ENCODE measurements around the gene TEX52. TPM values are rescaled to one million over a fixed set of nuclear protein-coding genes. Genes with fewer than 3 reads are reported as not detected.
"Not testable (repeated sequence)": the region's sequence is repeated elsewhere in the genome, so short reads cannot be mapped to it uniquely, and the experiment has no call there.

The TEX52 gene
- total RNA-seq, 2 donors from 2014 or later, result 0.22 to 0.29 TPM

DNA sequence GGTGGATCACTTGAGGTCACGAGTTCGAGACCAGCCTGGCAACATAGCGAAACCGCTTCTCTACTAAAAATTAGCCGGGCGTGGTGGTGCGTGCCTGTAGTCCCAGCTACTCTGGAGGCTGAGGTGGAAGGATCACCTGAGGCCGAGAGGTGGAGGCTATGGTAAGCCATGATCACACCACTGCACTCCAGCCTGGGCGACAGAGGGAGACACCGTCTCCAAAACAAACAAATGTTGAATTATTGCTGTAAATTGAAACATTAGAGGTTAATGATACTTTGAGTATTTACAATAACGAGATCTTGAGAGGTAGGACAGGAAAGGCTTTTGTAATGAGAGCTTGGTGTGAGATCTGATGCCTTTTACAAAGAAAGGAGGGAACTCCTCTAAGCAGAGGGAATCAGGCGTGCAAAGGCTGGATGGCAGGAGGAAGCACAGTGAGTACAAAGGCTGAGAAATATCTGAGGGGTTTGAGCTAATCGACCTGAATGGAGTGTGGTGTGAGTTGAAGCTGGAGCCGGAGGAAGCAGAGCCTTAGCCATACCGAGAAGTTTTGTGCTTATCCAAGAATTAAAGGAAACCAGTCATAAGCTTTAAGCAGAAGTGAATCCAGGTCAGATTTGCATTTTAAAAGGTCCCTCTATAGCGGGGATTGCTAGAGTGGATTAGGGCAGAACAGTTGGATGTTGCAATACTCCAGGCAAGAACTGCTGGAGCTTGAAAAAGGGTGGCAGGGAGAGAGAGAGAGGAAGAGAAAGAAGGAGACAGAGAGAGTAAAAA lies 21.3 kb upstream of the TEX52 start:
- Mint-ChIP-seq H3K27ac (peak overlapping the region; percentile 98), H3K36me3 (ENCODE audit: low read depth) (peaks cover 37% of the 10 kb centered on the region), H3K9me3 (no peaks in the 10 kb centered on the region), H3K27me3 (ENCODE audit: insufficient read depth) (no peaks in the 10 kb centered on the region), H3K4me1 (peaks cover 25% of the 10 kb centered on the region), H3K4me3 (peak overlapping the region; percentile 94)
- Histone ChIP-seq H3K9ac (ENCODE audit: extremely low read depth, low read length, poor library complexity, severe bottlenecking) (peak overlapping the region; percentile 90), H3K9me3 (ENCODE audit: control insufficient read depth, low read length) (no peaks in the 10 kb centered on the region), H3K27me3 (ENCODE audit: control insufficient read depth, insufficient read depth, low read length, poor library complexity, severe bottlenecking) (no peaks in the 10 kb centered on the region), H3K27ac (ENCODE audit: low read depth, low read length) (peak overlapping the region; percentile 81), H3K4me1 (ENCODE audit: control insufficient read depth, insufficient read depth, low read length) (no peaks in the 10 kb centered on the region), H3K36me3 (ENCODE audit: control insufficient read depth, insufficient read depth, low read length) (peaks cover 22% of the 10 kb centered on the region), H3K4me3 (ENCODE audit: low read length) (peak overlapping the region; percentile 91)
- DNase-seq, result peak; percentile 62
- TF ChIP-seq, protein P1, sequence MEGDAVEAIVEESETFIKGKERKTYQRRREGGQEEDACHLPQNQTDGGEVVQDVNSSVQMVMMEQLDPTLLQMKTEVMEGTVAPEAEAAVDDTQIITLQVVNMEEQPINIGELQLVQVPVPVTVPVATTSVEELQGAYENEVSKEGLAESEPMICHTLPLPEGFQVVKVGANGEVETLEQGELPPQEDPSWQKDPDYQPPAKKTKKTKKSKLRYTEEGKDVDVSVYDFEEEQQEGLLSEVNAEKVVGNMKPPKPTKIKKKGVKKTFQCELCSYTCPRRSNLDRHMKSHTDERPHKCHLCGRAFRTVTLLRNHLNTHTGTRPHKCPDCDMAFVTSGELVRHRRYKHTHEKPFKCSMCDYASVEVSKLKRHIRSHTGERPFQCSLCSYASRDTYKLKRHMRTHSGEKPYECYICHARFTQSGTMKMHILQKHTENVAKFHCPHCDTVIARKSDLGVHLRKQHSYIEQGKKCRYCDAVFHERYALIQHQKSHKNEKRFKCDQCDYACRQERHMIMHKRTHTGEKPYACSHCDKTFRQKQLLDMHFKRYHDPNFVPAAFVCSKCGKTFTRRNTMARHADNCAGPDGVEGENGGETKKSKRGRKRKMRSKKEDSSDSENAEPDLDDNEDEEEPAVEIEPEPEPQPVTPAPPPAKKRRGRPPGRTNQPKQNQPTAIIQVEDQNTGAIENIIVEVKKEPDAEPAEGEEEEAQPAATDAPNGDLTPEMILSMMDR (conservative IDR thresholded peaks at IDR 0.05), result no peak
- WGBS, 2 experiments (ENCODE audit: insufficient coverage in 1 of 2, insufficient read length in 1 of 2), result 34 to 43% methylated on average over 15 to 16 of the region's 16 CpGs

DNA sequence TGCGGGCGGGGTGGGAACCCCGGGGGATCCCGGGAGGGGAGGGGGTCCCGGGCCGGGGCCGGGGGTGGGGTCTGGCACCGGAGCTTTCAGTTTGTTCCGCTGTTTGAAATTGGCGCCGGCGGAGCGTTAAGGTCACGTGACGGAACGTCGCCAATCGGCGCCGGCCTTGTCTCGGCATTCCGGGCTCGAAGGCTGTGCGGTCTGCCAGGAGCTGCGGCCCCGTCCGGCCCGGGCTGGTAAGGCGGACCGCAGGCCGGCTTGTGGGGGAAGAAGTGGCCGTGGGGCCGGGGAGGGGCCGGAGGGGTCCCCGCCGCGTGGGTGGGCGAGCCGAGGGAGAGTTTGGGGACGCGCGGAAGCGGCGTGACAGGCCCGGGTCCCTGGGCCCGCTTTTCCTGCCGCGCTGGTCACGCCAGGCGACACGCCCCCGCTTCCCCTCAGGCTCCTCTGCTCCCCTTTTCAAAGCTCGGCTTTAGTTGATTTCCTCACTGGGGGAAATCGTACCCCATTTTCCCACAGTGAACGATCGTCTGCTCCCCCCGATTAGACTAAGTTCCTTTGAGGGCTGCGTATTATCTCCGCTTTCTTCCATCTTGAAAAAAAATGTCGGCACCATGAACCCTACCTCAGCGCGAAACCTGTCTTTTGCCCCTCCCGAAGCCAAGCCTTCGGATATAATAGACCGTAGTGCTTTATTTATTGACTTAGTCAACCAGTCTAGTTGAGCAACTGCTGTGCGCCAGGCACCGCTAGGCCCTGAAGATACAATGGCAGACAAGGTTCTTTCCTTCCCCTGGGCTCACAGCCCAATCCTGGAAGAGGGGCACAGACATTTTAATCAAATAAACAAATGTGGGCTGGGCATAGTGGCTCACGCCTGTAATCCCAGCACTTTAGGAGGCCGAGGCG lies 20.5 kb upstream of the TEX52 start, which contains the start of the genes FOXM1 and RHNO1:
FOXM1 (minus strand) TSS at position 128 of the 906 bp plus-strand sequence. CDS start 2,696 bp downstream, outside the sequence.
RHNO1 (plus strand) TSS at position 177 of the 906 bp plus-strand sequence. CDS start 8,144 bp downstream, outside the sequence.
- peaks cover 27% of the 10 kb centered on the region for H3K36me3 ChIP-seq (ENCODE audit: control insufficient read depth, insufficient read depth, low read length)
- peak within 1 kb of the TSS; percentile 81 for H3K27ac ChIP-seq (ENCODE audit: low read depth, low read length)
- Mint-ChIP-seq H3K27ac (peak within 1 kb of the TSS; percentile 98), H3K27me3 (ENCODE audit: insufficient read depth) (no peaks in the 10 kb centered on the region), H3K4me1 (peaks cover 25% of the 10 kb centered on the region), H3K9me3 (no peaks in the 10 kb centered on the region), H3K36me3 (ENCODE audit: low read depth) (peaks cover 37% of the 10 kb centered on the region), H3K4me3 (peak within 1 kb of the TSS; percentile 94)
- H3K9me3 ChIP-seq (ENCODE audit: control insufficient read depth, low read length), result no peaks in the 10 kb centered on the region
- WGBS, 2 experiments (ENCODE audit: insufficient coverage in 1 of 2, insufficient read length in 1 of 2), result 1 to 3% methylated on average over 25 to 70 of the region's 70 CpGs
- H3K27me3 ChIP-seq (ENCODE audit: control insufficient read depth, insufficient read depth, low read length, poor library complexity, severe bottlenecking), result no peaks in the 10 kb centered on the region
- TF ChIP-seq, protein P1 (conservative IDR thresholded peaks at IDR 0.05), result peak; percentile 50
- peak within 1 kb of the TSS; percentile 90 for H3K9ac ChIP-seq (ENCODE audit: extremely low read depth, low read length, poor library complexity, severe bottlenecking)
- no peaks in the 10 kb centered on the region for H3K4me1 ChIP-seq (ENCODE audit: control insufficient read depth, insufficient read depth, low read length)
- peak within 1 kb of the TSS; percentile 91 for H3K4me3 ChIP-seq (ENCODE audit: low read length)
- DNase-seq, result peak; percentile 99

DNA sequence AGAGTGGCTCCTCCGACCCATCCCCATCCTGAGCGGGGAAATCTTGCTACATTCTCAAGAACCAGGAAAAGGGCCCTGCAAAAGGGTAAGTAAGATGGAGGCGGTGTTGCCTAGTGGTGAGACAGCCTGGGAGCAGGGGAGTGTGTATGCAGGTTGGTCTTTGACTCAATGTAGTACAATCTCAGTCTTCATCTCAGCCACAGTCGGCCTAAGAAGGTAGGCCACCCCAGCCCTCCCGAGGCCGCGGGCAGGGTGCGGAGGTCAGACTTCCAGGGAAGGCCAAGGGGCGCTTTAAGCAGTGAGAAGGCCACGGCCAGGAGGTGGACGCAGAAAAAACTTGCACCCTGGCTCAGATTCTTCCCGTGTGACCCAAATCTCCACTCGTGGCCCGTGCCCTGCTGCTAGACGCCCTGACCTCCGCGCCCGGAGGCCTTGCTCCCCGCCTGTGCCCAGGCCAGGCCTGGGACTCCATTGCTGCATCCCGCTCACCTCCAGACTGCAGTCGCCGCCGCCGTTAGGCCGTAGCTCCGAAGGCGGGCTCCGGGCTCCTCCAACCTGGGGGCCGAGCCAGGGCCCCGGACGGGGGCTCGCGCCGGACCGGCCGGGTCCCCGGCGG lies 19.7 kb upstream of the TEX52 start:
- H3K27me3 Mint-ChIP-seq (ENCODE audit: insufficient read depth), result no peaks in the 10 kb centered on the region

DNA sequence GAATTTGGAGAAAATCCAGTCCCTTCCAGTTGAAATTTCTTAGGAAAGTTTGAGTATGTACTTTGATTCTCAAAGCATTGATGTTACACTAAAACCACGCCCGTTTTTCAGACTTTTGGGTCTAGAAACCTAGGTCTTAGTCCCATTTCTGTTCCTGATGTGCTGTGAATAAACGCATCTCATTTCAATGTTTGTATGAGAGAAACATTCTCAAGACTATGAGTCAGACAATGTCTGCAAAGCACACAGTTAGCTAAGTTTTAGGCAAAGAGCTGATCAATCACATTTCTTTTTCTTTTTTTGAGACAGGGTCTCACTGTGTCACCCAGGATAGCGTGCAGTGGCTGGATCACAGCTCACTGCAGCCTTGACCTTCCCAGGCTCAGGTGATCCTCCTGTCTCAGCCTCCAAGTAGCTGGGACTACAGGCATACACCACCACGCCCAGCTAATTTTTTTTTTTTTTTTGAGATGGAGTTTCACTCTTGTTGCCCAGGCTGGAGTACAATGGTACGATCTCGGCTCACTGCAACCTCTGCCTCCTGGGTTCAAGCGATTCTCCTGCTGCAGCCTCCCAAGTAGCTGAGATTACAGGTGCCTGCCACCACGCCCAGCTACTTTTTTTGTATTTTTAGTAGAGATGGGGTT lies 12.3 kb upstream of the TEX52 start:
- H3K9ac ChIP-seq (ENCODE audit: extremely low read depth, low read length, poor library complexity, severe bottlenecking); H3K4me1 Mint-ChIP-seq; H3K27ac Mint-ChIP-seq; H3K4me1 ChIP-seq (ENCODE audit: control insufficient read depth, insufficient read depth, low read length); DNase-seq; H3K4me3 ChIP-seq (ENCODE audit: low read length); H3K27me3 Mint-ChIP-seq (ENCODE audit: insufficient read depth); H3K4me3 Mint-ChIP-seq; H3K27ac ChIP-seq (ENCODE audit: low read depth, low read length); H3K9me3 Mint-ChIP-seq; H3K9me3 ChIP-seq (ENCODE audit: control insufficient read depth, low read length); H3K27me3 ChIP-seq (ENCODE audit: control insufficient read depth, insufficient read depth, low read length, poor library complexity, severe bottlenecking): not testable (repeated sequence)
- H3K36me3 Mint-ChIP-seq (ENCODE audit: low read depth), result peaks cover 79% of the 10 kb centered on the region
- 88 to 89% methylated on average over 6 to 9 of the region's 9 CpGs for WGBS, 2 experiments (ENCODE audit: insufficient coverage in 1 of 2, insufficient read length in 1 of 2)
- H3K36me3 ChIP-seq (ENCODE audit: control insufficient read depth, insufficient read depth, low read length), result peaks cover 82% of the 10 kb centered on the region

More for the DNA sequence above, 19.7 kb upstream of the TEX52 start:
- Mint-ChIP-seq H3K4me1 (peaks cover 25% of the 10 kb centered on the region), H3K4me3 (peak overlapping the region; percentile 94), H3K36me3 (ENCODE audit: low read depth) (peaks cover 40% of the 10 kb centered on the region), H3K9me3 (no peaks in the 10 kb centered on the region), H3K27ac (peak overlapping the region; percentile 87)
- Histone ChIP-seq H3K27me3 (ENCODE audit: control insufficient read depth, insufficient read depth, low read length, poor library complexity, severe bottlenecking) (no peaks in the 10 kb centered on the region), H3K9me3 (ENCODE audit: control insufficient read depth, low read length) (no peaks in the 10 kb centered on the region), H3K36me3 (ENCODE audit: control insufficient read depth, insufficient read depth, low read length) (peaks cover 35% of the 10 kb centered on the region), H3K27ac (ENCODE audit: low read depth, low read length) (no peak overlapping the region), H3K4me3 (ENCODE audit: low read length) (peak overlapping the region; percentile 91), H3K9ac (ENCODE audit: extremely low read depth, low read length, poor library complexity, severe bottlenecking) (peak overlapping the region; percentile 90), H3K4me1 (ENCODE audit: control insufficient read depth, insufficient read depth, low read length) (no peaks in the 10 kb centered on the region)
- TF ChIP-seq, protein P1 (conservative IDR thresholded peaks at IDR 0.05), result no peak
- DNase-seq, result no peak
- WGBS, 2 experiments (ENCODE audit: insufficient coverage in 1 of 2, insufficient read length in 1 of 2), result 3 to 4% methylated on average over 12 to 38 of the region's 38 CpGs

All from endodermal cell (in vitro differentiated cells).